Measurements from ENCODE around the gene RAMAC. TPM values are rescaled to one million over a fixed set of nuclear protein-coding genes. Genes with fewer than 3 reads are reported as not detected.

Gene RAMAC
- 13.0 and 17.2 TPM in 2 replicates for total RNA-seq

GRCh38 chr15:82985688-82986441, at the start of gene RAMAC:
Gene RAMAC, plus strand, starts transcription at chr15:82986210. Its CDS starts 2,809 bp downstream, at chr15:82989019.

GRCh38 chr15:82952158-82953081, 33.6 kb upstream of the RAMAC start, which contains the start of gene HOMER2:
Gene HOMER2, minus strand, starts transcription at chr15:82952720. Its CDS starts 185 bp downstream, at chr15:82952535.

GRCh38 chr15:83011271-83012075, 25.5 kb downstream of the RAMAC start, which contains the start of gene C15orf40:
Gene C15orf40, minus strand, starts transcription at chr15:83011639. Its CDS starts 32 bp downstream, at chr15:83011607.

Other genes with a start within 250 kb of the RAMAC start
- gene FSD2, start 180.1 kb upstream of the RAMAC start, total RNA-seq = not detected in 2 replicates
- 4.1 and 6.2 TPM in 2 replicates for gene WHAMM, start 176.6 kb upstream of the RAMAC start, total RNA-seq
- gene HOMER2, start 33.5 kb upstream of the RAMAC start, total RNA-seq = 1.00 and 1.5 TPM in 2 replicates
- gene C15orf40, start 25.4 kb downstream of the RAMAC start, total RNA-seq = 8.7 and 14.8 TPM in 2 replicates
- 56.8 and 59.8 TPM in 2 replicates for gene BTBD1, start 81.0 kb downstream of the RAMAC start, total RNA-seq
- 1.7 TPM in 1 of 2 replicates, not detected in the other for gene TM6SF1, start 121.4 kb downstream of the RAMAC start, total RNA-seq
- gene HDGFL3, start 221.6 kb downstream of the RAMAC start, total RNA-seq = 16.0 and 20.0 TPM in 2 replicates

Measured in cardiac ventricle fibroblast (primary cell).